ACC112 (cell line): ENCODE measurements around the gene LILRB1.

Experiments
- H2AFZ ChIP-seq: fragments of 200-600 bp; sonication (generic); one replicate; pipeline ENCODE4 v1.6.0; 2017; ENCODE audit warnings: antibody characterized with exemption, low read length; ENCODE audit not compliant: unreplicated experiment
- H3K27ac ChIP-seq: fragments of 200-600 bp; sonication (generic); 2 replicates; pipeline ENCODE4 v1.5.1; 2014; ENCODE audit warnings: low read depth, mild to moderate bottlenecking, antibody characterized with exemption, low read length, moderate library complexity
- H3K27me3 ChIP-seq: fragments of 200-600 bp; sonication (generic); 2 replicates; pipeline ENCODE4 v1.6.1; 2014; ENCODE audit warnings: mild to moderate bottlenecking, antibody characterized with exemption, low read length, moderate library complexity, mixed read lengths; ENCODE audit not compliant: insufficient read depth
- H3K36me3 ChIP-seq: fragments of 200-600 bp; sonication (generic); 2 replicates; pipeline ENCODE4 v1.6.1; 2016; ENCODE audit warnings: mild to moderate bottlenecking, antibody characterized with exemption, low read length, moderate library complexity, mixed read lengths; ENCODE audit not compliant: insufficient read depth
- H3K4me1 ChIP-seq: fragments of 200-600 bp; sonication (generic); one replicate; pipeline ENCODE4 v1.6.1; 2016; ENCODE audit warnings: low read length, mixed read lengths; ENCODE audit not compliant: insufficient read depth, unreplicated experiment, control insufficient read depth
- H3K4me3 ChIP-seq: fragments of 200-600 bp; sonication (generic); 2 replicates; pipeline ENCODE4 v1.5.1; 2014; ENCODE audit warnings: mild to moderate bottlenecking, low read depth, low read length
- H3K79me2 ChIP-seq: fragments of 200-600 bp; sonication (generic); one replicate; pipeline ENCODE4 v1.6.0; 2016; ENCODE audit warnings: low read length; ENCODE audit not compliant: control insufficient read depth, unreplicated experiment, insufficient read depth

Gene LILRB1

DNA sequence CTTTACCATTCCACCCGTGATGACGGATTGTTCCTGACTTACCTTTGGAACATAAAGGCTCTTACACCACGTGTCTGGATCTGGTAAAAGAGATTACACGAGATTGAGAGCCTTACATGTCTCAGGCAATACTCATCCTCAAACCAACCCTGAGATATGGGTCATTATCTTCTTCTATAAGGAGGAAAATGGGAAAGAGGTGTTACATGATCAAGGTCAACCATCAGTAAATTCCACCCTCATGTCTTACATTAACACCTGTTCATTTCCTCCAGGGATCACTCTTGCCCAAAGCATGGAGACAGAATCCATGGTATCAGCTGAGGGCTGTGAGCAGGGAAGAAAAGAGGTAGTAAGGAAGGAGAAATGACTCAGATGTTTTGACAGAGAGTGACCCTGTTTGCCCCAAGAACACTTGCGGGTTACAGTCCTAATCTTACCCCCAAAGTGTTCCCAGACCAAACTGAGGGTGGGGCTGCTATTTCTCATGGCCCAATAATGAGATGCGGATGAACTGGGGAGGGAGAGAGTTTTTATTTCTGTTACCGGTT lies 52.1 kb downstream of the LILRB1 start:
- H2AFZ ChIP-seq = no peak overlapping the region
- no peaks in the 10 kb centered on the region for H3K4me1 ChIP-seq
- H3K27me3 ChIP-seq = no peaks in the 10 kb centered on the region
- H3K79me2 ChIP-seq = no peaks in the 10 kb centered on the region
- H3K27ac ChIP-seq = no peak overlapping the region
- H3K4me3 ChIP-seq = no peak overlapping the region
- H3K36me3 ChIP-seq = no peaks in the 10 kb centered on the region

DNA sequence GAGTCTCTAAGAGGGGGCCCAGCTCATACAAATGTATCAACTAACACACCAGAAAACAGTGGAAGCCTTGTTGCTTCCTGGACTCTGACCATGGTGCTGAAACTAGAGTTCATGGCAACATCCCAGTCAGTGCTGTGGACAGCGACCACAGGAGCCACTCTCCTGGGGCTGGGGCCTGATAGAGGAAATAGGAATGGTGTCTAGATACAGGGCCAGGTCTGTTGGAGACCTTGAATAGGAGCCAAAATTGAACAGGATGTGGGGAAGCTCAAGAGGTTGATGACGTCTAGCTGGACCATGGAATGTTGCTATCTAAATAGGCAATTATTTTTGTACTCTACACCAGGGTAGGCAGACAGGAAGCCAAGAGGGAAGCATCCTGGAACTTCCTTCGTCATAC lies 54.2 kb downstream of the LILRB1 start:
- H3K27me3 ChIP-seq = no peaks in the 10 kb centered on the region
- no peak overlapping the region for H2AFZ ChIP-seq
- H3K27ac ChIP-seq = no peak overlapping the region
- no peak overlapping the region for H3K4me3 ChIP-seq
- H3K4me1 ChIP-seq = no peaks in the 10 kb centered on the region
- no peaks in the 10 kb centered on the region for H3K36me3 ChIP-seq
- no peaks in the 10 kb centered on the region for H3K79me2 ChIP-seq
